CD4-positive, alpha-beta T cell treated with Interleukin-1 beta for 1 hour (primary cell): ENCODE results near the gene PDE2A.

Experiments used
- DNase-seq, 2 donors: peaks; one replicate each; pipeline ENCODE4 v3.0.0-alpha.2; 2020 to 2022

The PDE2A gene

DNA sequence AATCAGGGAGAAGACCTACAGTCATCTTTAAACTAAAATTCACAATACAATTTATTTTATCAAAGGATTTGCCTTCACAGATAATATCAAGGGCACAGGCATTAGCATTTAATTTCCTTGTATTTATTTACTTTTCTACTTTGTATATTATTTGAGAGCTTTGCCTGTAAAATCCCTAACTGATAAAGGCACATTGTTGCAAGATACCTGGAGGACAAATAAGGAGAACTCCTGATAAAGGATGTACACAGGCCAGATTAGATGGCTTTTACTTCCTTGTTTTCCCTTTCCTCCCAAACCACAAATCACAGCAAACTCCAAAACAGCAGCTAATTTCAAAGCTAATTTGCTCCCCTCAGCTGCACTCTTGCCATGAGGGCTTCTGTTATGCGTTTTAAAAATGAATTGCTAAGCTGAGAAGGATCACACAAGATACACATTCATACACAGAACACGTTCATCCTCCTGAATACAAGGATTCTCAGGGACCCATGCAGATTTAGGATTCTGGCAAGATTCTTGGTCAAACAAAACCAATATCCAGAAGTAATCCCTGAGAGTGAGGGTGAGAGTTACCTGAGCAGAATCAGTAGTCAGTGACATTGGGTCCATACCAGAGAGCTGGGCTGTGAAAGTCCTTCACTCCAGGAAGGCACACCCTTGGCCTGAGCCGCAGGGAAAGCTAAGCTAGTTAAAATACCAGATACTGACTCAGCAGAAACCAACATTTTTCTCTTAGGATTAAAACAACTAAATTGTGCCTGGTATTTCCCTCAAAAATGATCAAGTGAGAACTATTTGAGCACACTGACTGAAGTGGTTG is 139.6 kb downstream of the PDE2A start:
- no peak for DNase-seq

- no peak for DNase-seq
Measured at GRCh38 chr11:72529068-72529467, 145.2 kb downstream of the PDE2A start.

DNA sequence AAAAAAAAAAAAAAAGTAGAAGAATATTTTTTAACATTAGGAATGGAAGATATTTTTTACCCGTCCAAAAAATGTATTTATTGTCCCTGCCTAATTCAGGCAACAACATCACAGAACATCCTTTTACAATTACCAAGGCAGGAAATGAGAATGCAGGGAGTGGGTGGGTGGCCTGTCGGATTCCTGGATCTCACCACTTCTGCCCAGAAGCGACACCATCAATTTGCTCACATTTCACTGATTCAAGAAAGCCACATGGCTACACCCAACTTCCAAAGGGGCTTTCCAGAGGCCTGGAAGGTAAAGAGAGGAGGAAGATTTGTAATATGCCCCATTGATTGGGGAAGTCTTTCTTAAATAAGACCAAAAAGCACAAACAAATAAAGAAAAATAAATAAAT is 146.1 kb downstream of the PDE2A start:
- DNase-seq: no peak
